Kasumi-1 (cell line): ENCODE results near the gene RXRA.

Source experiments
- DNase-seq, 2 experiments: peaks; one replicate each; lab custom pipeline; 2025; lab: John Stamatoyannopoulos, UW

Gene RXRA

GRCh38 chr9:134324359-134325095 lies 1.7 kb upstream of the RXRA start:
- DNase-seq: no peak

DNA sequence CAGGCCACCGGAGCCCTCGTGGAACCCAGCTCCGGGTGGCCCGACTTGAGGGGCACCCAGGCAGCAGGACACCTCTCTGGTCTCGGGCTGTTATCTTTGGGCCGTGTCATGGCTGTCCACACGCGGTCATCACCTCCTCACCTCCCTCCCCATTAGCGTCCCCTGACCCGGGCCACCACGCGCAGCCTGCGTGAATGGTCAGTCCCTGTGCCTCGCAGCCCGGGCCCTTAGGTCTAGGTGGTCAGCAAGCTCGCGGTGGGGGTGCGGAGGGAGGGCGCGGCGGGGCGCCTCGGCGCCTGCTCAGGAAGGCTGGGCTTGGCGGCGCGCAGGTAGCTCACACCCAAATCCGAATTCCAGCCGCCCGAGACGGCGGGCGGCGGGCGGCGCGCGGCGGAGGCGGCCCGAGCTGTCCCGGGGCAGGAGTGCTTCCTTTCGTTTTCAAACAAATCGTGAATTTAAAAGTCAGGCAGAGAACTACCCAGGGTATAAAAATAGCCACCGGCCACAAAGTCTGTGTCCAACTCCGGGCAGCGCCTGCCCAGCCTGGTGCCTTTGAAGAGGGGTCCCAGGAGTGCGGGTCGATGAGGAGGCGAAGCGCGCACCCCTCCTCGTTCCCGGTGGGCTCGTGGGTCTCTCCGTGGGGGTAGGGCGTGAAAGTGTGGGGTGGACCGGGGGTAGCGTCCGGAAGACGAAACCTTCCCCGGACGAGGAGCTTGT lies 1.0 kb upstream of the RXRA start:
- DNase-seq: peak in 1 of 2 experiments; percentile 3

DNA sequence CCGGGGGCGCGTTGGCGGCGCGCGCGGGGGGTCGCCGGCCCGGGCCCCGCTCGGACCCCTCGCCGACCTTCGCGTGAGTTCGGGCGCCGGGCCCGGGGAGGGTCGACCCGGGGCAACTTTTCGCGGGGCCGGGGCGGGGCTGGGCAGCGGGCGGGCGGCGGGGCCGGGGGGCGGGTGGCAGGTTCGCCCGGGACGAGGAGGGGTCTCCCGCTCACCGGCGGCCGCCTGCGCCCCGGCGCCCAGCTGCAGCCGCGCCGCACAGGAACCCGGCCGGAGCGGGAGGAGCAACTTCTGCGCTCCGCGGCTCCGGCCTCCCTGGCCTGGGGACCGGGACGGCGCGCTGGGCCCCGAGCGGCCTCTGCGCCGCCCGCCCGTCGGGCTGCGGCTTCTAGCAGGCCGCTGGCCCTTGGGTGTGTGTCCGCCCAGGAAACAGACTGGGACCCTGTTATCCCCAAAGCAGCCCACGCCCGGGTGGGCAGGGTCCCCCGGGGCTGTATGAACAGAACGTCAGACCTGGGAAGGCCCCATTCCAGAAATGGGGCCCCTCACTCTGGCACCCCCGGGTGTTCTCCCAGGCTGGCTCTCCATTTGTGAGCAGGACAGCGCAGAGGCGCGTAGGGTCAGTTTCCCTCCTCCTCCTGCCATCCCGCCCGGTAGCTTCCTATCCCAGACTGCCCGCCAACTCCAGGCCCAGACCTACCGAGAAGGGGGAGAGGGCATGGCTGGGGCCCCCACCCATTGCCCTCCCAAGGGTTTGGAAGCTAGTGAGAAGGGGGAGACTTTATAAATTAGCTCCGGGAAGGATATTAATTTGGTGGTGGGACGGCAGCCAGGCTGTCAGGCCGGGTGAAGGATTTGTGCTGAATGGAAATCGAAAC lies 708 bp downstream of the RXRA start:
- DNase-seq: no peak

DNA sequence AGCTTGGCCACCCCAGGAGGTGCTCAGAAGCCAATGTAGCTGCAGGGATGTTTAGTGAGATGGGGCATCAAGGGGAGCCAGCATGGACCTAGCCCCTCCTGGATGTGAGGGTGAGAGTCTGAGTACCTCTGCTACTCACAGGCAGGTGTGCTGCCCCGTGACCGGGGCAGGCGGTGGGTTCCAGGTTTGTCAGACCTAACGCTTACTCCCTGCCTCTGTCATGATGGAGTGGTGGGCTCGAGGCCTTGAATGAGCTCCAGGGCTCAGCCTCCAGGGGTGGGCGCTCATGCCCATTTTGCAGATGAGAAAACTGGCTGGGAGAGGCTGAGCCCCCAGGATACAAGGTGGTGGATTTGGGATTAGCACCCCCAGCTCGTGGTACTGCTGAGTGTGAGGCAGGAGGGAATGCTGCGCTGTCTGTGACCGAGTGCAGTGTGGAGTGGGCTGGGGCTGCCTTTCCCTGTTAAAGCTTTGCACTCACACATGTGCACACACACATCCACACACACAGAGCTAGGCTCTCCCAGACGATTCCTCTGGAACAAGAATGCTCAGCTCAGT lies 1.5 kb downstream of the RXRA start:
- DNase-seq: no peak

DNA sequence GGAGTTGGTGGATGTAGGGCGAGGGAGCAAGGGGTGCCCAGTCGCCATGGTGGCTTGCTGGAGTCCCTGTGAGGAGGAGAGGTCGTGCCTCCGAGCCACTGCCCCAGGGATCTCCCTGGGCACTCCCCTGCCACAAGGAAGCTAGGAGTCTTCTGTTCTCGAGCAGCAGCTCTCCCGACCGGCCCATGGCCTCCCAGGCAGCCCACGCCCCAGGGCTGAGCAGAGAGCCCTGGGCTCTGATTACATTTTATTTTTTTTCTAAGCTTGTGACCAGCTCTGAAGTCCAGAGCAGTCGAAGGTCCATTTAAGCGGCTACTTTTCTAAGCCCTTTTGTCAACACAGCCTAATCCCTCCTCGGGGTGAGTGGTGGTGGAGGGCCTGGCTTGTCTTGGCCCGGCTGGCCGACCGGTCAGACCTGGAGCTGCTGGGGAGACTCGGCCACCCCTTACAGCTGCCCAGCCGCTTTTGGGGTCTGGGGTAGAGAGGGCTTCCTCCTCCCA lies 2.1 kb downstream of the RXRA start:
- DNase-seq: no peak

- no peak for DNase-seq
These were observed 2.8 kb downstream of the RXRA start for GRCh38 chr9:134328841-134329575.

DNA sequence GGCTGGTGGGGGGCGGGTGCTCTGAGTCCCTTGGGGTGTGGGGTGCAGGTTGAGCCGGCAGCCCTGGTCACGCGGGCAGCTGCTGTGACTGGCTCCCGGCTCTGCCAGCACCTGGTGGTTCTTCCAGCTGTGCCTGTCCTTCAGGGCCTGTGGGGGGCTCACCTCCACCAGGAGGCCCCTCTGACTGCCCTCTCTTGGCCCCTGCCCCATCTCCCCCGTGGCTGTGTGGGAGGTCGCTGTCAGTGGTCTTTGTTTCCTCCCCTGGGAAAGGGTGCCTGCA lies 3.3 kb downstream of the RXRA start:
- DNase-seq: no peak

- no peak for DNase-seq
These were observed 3.6 kb downstream of the RXRA start for GRCh38 chr9:134329886-134330285.

GRCh38 chr9:134330590-134330989 lies 4.3 kb downstream of the RXRA start:
- no peak for DNase-seq

DNA sequence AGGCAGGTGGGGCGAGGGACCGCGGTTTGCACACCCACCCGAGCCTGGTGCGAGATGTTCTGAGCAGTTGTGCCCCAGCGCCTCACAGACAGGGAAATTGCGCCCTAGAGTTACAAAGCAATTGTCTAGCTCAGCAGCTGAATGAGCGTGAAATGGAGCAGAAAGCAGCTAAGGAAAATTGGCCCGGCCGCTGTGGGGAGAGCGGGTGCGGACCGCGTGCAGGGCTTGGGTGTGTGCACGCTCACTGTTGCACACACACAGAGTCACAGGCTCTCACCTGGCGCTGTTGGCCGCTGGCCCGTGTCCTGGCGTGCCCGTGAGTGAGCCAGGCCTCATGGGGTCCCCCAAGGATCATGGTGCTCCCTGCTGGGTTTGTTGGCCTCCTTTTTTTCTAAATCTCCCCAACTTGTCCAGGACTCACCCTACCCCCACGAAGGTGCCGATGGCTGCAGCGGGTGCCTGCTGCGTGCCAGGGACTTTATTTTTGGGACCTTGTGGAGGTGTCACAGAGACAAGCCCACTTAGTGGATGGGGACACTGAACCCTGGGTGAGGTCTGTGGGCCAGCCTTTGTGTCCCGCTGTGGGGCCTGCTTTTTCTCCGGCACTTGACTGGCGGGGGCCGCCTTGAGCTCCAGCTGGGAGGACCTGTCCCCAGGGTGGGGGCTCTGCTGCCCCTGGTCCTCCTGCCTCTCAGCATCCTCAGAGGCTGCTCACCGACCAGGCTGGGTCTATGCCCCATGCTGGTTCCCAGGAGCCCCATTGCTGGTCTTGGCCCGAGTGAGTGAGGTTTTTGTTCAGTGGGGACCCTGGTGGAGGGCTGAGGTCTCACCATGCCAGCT lies 5.2 kb downstream of the RXRA start:
- no peak for DNase-seq

DNA sequence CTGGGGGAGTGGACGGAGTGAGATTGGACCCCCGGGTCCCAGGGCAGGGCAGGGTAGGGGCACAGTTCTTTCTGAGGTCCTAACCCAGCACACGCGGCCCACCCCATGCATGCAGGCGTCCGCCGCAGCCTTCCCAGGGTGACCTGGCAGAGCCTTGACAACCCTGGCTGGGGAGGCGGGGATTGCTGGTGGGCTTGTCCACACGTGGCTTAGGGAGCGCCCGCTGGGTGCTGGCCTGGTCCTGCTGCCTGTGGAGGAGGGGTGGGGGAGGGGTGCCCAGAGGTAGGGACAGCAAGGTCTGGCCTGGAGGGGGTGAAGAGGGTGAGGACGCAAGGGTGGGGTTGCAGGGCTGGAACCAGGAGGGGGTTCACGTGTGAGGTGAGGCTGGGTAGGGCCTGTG lies 6.0 kb downstream of the RXRA start:
- no peak for DNase-seq

DNA sequence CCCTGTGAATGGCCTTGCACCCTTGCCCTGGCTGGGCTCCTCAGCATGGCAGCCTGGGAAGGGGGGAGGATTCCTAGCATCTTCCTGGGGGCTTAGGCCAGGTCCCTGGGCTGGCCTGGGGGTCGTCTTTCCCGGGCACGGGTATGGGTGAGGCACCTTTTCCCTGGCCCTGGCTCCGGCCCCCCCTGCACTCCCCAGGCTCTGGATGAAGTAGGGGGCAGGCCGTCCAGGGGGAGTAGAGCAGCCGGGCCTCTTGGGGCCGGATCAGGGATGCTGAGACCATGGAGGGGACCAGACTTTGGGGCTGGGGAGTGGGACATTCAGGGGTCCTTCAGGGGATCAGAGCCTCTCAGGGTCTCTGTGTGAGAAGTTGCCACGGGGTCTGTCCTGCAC lies 6.6 kb downstream of the RXRA start:
- no peak for DNase-seq

DNA sequence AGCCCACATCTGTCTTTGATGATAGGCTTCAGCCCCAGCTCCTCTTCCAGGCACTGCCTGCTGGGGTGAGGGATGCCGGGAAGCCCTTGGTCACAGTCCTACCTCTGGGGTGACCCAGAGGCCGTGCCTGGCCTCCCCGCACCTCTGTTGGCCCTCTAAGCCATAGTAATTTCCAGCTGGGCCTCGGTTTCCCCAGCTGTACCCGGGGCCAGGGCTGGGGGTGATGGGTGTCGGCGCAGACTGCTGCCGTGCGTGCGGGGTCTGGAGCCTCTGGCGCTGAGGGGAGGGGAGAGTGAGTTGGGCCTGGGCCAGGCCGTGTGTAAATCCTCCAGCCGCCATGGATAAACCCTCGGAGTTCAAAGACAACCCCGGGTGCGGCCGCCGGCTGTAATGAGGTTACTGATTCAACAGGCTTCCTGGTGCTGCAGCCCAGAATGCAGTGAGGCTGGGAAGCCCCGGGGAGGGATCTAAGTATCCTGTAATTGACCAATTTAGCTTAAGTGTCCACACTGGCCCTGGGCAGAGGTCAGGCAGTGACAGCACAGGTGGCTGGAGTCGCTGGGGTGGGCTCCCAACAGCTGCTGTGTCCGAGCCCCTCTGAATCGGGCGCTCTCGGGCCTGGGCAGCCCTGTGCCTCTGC lies 7.1 kb downstream of the RXRA start:
- DNase-seq: no peak

GRCh38 chr9:134333874-134334581 lies 7.8 kb downstream of the RXRA start:
- DNase-seq: no peak

DNA sequence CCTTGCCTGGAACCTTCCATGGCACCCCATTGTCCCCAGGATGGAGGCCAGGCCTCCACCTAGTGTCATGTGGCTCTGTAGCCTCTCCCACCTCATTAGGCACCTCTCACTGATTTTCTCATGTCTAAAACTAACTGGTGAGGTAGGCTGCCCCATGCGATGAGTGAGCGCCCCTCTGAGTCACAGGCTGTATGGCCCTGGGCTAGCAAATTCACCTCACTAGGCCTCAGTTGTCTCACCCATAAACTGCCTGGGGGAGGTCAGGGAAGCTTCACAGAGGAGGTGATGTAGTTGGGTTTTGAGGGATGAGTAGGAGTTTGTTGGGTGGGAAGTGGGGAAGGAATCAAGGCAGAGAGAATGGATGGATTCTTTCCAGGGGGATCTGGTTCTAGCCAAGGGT lies 8.8 kb downstream of the RXRA start:
- no peak for DNase-seq

DNA sequence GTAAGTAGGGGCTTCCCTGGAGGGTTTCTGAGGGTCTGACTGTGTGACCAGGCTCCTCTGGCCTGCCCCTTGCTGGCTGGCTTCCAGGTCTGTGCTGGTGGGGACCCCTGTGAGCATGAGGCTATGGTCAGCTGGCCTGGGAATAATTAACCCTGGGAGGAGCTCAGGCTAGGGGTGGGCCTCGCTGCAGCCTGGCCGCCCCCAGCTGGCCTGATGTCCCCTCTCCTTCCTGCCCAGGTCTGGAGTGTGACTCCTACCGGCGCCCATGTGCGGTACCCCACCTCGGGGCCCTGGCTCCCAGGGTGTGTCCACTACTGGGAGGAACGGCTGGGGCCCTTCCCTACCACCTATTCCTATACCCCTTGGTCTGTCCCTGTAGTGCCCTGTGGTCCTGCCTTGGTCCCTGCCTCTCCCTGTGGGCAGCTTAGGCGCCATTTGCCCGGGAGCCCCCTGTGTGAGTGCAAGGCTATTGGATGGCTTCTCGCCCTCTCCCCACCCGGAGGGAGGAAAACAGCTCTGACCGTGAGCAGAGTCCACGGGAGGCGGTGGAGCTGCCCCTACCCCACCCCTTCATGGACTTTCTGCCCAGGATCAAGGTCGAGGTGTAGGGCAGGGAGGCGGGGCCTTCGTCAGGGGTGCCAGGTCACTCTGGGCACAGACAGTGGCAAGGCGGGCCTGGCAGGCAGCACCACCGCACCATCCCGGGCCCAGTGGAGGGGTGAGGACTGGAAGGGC lies 9.4 kb downstream of the RXRA start:
- no peak for DNase-seq

GRCh38 chr9:134336228-134336627 lies 10.0 kb downstream of the RXRA start:
- DNase-seq: no peak

GRCh38 chr9:134336924-134337323 lies 10.7 kb downstream of the RXRA start:
- DNase-seq: no peak

- no peak for DNase-seq
These were observed 11.2 kb downstream of the RXRA start for GRCh38 chr9:134337469-134337868.
